Kidney epithelial cell (primary cell): Measurements from ENCODE around the gene NPPC. TPM values are rescaled to one million over a fixed set of nuclear protein-coding genes. Genes with fewer than 3 reads are reported as not detected.
A peak's percentile ranks its signal among the peaks of the same experiment; 100 is the strongest.

Source experiments
- DNase-seq: peaks from one replicate; pipeline ENCODE4 v3.0.0-alpha.2; 2010; ENCODE audit warnings: low read depth
- H3K27me3 ChIP-seq: 2 replicates; pipeline ENCODE4 v1.6.0; 2011; ENCODE audit warnings: low read length; ENCODE audit not compliant: control insufficient read depth, insufficient read depth
- H3K36me3 ChIP-seq: 2 replicates; pipeline ENCODE4 v1.5.1; 2011; ENCODE audit warnings: low read length; ENCODE audit not compliant: control insufficient read depth, insufficient read depth
- H3K4me3 ChIP-seq: 2 replicates; pipeline ENCODE4 v1.5.1; 2011; ENCODE audit warnings: low read depth, mild to moderate bottlenecking, control low read depth, low read length
- total RNA-seq: library from RNA; depleted of rRNA; stranded (reverse); fragments of >200 nt; gene quantifications from 2 replicates; pipeline ENCODE4 v1.2.3, GENCODE V29; 2015
- TF ChIP-seq, protein P1 (sequence below): IDR thresholded peaks from 2 replicates; pipeline ENCODE4 v1.5.1; 2011; ENCODE audit warnings: mild to moderate bottlenecking, moderate library complexity, low read length, control low read depth, inconsistent platforms; ENCODE audit not compliant: insufficient read depth, poor library complexity, severe bottlenecking

NPPC gene
- total RNA-seq, 1 donor from 2014 or later, result not detected

DNA sequence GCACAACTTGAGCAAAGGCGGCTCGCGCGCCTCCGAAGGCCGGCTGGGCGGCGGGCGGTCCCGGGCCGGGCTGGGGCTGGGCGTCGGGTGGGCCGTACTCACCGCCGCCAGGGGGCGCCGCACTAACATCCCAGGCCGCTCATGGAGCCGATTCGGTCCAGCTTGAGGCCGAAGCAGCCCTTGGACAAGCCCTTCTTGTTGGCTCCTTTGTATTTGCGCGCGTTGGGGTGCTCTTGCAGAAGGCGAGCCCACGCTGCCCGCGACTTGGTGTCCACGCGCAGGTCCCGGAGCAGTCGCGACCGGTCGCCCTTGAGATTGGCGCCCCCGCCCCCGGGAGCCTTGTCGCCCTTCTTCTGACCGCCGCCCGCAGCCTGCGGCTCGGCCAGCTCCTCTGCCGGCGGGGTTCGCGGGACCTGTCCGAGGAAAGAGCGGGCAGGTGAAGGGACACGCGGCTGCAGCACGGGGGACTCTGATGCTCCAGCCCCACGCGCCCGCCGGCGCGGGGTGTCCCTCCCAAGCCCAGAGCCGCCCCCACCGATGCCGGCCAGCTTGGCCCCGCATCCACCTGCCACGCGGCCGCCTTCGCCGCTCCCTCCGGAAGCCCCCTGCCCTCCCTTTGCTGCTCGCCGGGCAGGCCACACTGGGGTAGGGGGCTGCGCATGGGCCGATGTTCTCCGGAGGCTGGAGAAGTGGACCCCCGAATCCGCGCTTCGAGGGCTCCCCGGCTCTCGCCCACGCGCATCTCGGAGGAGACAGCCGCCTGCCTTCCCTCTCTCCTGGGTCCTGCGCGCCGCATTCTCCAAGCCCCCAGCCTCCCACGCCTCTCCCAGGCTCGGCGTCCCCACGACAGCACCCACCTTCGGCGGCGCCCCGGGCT lies 655 bp downstream of the NPPC start:
- Histone ChIP-seq H3K27me3 (peaks cover 76% of the 10 kb centered on the region), H3K4me3 (peak overlapping the region; percentile 28), H3K36me3 (no peaks in the 10 kb centered on the region)
- no peak for DNase-seq
- TF ChIP-seq, protein P1, sequence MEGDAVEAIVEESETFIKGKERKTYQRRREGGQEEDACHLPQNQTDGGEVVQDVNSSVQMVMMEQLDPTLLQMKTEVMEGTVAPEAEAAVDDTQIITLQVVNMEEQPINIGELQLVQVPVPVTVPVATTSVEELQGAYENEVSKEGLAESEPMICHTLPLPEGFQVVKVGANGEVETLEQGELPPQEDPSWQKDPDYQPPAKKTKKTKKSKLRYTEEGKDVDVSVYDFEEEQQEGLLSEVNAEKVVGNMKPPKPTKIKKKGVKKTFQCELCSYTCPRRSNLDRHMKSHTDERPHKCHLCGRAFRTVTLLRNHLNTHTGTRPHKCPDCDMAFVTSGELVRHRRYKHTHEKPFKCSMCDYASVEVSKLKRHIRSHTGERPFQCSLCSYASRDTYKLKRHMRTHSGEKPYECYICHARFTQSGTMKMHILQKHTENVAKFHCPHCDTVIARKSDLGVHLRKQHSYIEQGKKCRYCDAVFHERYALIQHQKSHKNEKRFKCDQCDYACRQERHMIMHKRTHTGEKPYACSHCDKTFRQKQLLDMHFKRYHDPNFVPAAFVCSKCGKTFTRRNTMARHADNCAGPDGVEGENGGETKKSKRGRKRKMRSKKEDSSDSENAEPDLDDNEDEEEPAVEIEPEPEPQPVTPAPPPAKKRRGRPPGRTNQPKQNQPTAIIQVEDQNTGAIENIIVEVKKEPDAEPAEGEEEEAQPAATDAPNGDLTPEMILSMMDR, result peak; percentile 54

DNA sequence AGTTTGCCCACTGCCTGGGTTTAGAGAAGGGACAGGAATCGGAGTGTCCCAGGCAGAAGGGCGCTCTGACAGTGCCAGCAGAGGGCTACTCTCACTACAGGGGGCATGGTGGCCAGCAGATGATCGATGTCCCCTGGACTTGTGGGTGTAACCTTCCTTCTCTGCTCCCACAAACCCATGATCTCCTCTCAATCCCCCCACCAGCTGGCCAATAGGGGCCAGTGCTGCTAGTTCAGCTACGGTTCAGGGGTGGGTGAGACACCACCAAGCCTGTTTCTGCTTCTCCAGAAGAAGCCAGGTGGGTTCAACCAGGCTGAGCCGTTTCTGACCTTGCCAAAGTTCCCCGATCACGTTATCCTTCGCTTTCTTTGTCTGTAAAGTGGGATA lies 1.3 kb downstream of the NPPC start:
- TF ChIP-seq, protein P1, result peak; percentile 2
- H3K4me3 ChIP-seq, result no peak overlapping the region
- peaks cover 77% of the 10 kb centered on the region for H3K27me3 ChIP-seq
- H3K36me3 ChIP-seq, result no peaks in the 10 kb centered on the region
- no peak for DNase-seq

GRCh38 chr2:231923951-231924888 lies 2.0 kb downstream of the NPPC start:
- TF ChIP-seq, protein P1, result no peak
- no peak for DNase-seq
- Histone ChIP-seq H3K27me3 (peaks cover 72% of the 10 kb centered on the region), H3K4me3 (no peak overlapping the region), H3K36me3 (no peaks in the 10 kb centered on the region)

DNA sequence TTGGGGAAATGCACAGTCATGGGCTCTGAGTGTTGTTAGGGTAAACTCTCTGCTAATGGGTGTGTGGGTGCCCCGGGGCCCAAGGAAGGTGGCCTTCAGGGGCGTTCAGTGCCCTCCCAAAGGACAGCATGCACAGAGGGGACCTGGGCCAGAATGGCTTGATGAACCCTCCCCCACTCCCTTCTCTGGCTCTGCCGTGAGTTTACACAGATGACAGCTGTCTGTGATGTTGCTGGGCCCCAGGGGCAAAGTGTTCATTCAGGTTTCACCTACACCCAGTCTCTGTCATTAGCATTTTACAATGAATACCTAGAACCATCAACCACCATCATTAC lies 3.2 kb downstream of the NPPC start:
- H3K36me3 ChIP-seq, result no peaks in the 10 kb centered on the region
- TF ChIP-seq, protein P1, result no peak
- DNase-seq, result no peak
- H3K27me3 ChIP-seq, result peaks cover 61% of the 10 kb centered on the region
- no peak overlapping the region for H3K4me3 ChIP-seq

GRCh38 chr2:231922311-231923009 lies 3.7 kb downstream of the NPPC start:
- Histone ChIP-seq H3K27me3 (peaks cover 59% of the 10 kb centered on the region), H3K4me3 (no peak overlapping the region), H3K36me3 (no peaks in the 10 kb centered on the region)
- DNase-seq, result no peak
- TF ChIP-seq, protein P1, result no peak
